ENCODE data around the gene BCCIP. TPM values are rescaled to one million over a fixed set of nuclear protein-coding genes. Genes with fewer than 3 reads are reported as not detected.

Gene BCCIP
- total RNA-seq, 1 donor from 2014 or later = 56.1 TPM

GRCh38 chr10:125865120-125865519, 41.8 kb downstream of the BCCIP start:
- Histone ChIP-seq H3K36me3 (ENCODE audit: control insufficient read depth, insufficient read depth, low read length) (peaks cover 14% of the 10 kb centered on the region), H3K4me3 (ENCODE audit: low read depth, low read length) (no peak overlapping the region), H3K27me3 (ENCODE audit: control insufficient read depth, insufficient read depth, low read length) (no peaks in the 10 kb centered on the region)
- no peak for FAIRE-seq
- TF ChIP-seq CTCF (IDR thresholded peaks at IDR 0.05; ENCODE audit: insufficient read depth, low read length, severe bottlenecking) = no peak
- no peak for DNase-seq (ENCODE audit: low read depth)

GRCh38 chr10:125866421-125867029, 43.2 kb downstream of the BCCIP start:
- peaks cover 14% of the 10 kb centered on the region for H3K36me3 ChIP-seq (ENCODE audit: control insufficient read depth, insufficient read depth, low read length)
- FAIRE-seq (peak; percentile 64), DNase-seq (ENCODE audit: low read depth) (peak; percentile 50)
- TF ChIP-seq CTCF (IDR thresholded peaks at IDR 0.05; ENCODE audit: insufficient read depth, low read length, severe bottlenecking) = no peak
- no peak overlapping the region for H3K4me3 ChIP-seq (ENCODE audit: low read depth, low read length)
- H3K27me3 ChIP-seq (ENCODE audit: control insufficient read depth, insufficient read depth, low read length) = no peaks in the 10 kb centered on the region

DNA sequence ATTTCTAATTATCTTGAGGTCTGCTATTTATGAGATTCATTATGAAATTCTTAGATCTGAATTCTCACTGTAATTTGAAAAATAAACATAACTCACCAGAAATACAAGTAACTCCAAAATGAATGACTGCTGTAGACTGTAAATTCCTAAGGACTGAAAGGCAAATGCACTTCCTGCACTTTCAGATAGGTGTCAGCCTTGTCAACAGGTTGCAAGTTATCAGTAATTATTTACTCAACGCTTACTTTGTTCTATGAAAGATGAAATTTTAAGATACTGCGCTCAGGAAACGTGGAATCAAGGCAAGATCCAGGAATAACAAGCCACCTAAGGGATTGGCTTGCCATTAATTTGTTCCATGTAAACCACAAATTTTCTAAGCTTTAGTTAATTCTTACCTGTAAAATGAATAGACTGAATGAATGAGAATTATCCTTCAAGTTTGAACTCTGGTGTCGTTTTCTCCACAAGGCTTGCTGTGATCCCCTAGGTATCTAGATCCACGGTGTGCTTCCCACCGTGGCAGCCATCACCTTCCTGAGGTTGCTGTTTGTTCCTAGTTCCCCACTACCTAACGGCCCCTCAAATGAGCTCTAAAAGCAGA, 45.1 kb downstream of the BCCIP start:
- Histone ChIP-seq H3K4me3 (ENCODE audit: low read depth, low read length) (no peak overlapping the region), H3K27me3 (ENCODE audit: control insufficient read depth, insufficient read depth, low read length) (no peaks in the 10 kb centered on the region), H3K36me3 (ENCODE audit: control insufficient read depth, insufficient read depth, low read length) (peaks cover 14% of the 10 kb centered on the region)
- peak; percentile 72 for TF ChIP-seq CTCF (IDR thresholded peaks at IDR 0.05; ENCODE audit: insufficient read depth, low read length, severe bottlenecking)
- DNase-seq (ENCODE audit: low read depth) (peak; percentile 77), FAIRE-seq (no peak)

- FAIRE-seq = no peak
- DNase-seq (ENCODE audit: low read depth) = no peak
- Histone ChIP-seq H3K36me3 (ENCODE audit: control insufficient read depth, insufficient read depth, low read length) (peaks cover 4% of the 10 kb centered on the region), H3K27me3 (ENCODE audit: control insufficient read depth, insufficient read depth, low read length) (no peaks in the 10 kb centered on the region), H3K4me3 (ENCODE audit: low read depth, low read length) (no peak overlapping the region)
- no peak for TF ChIP-seq CTCF (IDR thresholded peaks at IDR 0.05; ENCODE audit: insufficient read depth, low read length, severe bottlenecking)
Observed at GRCh38 chr10:125871338-125871737, 48.0 kb downstream of the BCCIP start.

DNA sequence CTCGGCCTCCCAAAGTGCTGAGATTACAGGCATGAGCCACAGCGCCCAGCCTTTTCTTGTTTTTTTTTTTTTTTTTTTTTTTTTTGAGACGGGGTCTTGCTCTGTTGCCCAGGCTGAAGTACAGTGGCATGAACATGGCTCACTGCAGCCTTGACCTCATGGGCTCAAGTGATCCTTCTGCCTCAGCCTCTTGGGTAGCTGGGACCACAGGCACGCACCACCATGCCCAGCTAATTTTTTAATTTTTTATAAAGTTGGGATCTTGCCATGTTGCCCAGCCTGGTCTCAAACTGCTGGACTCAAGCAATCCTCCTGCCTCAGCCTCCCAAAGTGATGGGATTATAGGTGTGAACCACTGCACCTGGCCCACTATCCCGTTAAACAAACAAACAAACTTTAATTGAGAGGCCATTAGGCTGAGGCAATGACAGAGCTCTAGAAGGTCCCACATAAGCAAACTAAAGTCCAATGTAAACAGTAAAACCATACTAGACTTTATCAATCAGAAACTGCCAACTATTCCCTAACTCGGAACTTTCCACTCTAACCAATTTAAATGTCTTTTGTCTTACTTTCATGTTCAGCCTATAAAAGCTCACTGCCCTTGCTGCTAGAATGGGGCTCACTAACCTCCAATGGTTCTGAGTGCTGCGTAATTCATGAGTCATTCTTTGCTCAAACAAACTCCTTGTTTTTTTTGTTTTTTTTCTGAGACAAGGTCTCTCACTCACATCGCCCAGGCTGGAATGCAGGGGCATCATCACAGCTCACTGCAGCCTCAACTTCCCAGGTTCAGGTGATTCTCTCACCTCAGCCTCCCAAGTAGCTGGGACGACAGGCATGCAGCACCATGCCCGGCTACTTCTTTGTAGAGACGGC, 55.9 kb downstream of the BCCIP start:
- Histone ChIP-seq H3K27me3 (ENCODE audit: control insufficient read depth, insufficient read depth, low read length) (no peaks in the 10 kb centered on the region), H3K4me3 (ENCODE audit: low read depth, low read length) (no peak overlapping the region), H3K36me3 (ENCODE audit: control insufficient read depth, insufficient read depth, low read length) (peaks cover 2% of the 10 kb centered on the region)
- FAIRE-seq (peak; percentile 36), DNase-seq (ENCODE audit: low read depth) (peak; percentile 97)
- TF ChIP-seq CTCF (IDR thresholded peaks at IDR 0.05; ENCODE audit: insufficient read depth, low read length, severe bottlenecking) = no peak

Data from bronchial epithelial cell (primary cell).